Measurements from ENCODE around the gene NALCN. TPM values are rescaled to one million over a fixed set of nuclear protein-coding genes. Genes with fewer than 3 reads are reported as not detected.

The NALCN gene
- total and polyA plus RNA-seq, 2 of the 8 experiments (the other 6 are each of a cell fraction or from before 2014, with no cell fraction given) = 0.26 to 0.54 TPM

GRCh38 chr13:101116826-101117225 is 299.5 kb downstream of the NALCN start:
- FAIRE-seq (peak; percentile 86), DNase-seq (ENCODE audit: low read depth in 1 of 2, low spot score in 2 of 2) (no peak)
- H3K79me1 ChIP-seq (ENCODE audit: low read depth, low read length) = no peaks in the 10 kb centered on the region
- CTCF ChIA-PET (ENCODE audit: partially characterized antibody) = interaction anchor here (0.7 to 5.7 kb wide), 5 partner anchors 11 to 1305 kb away, joined by 3 to 27 read pairs (median 3); no protein-coding TSS in a partner anchor
- no peak overlapping the region for H2BK12ac ChIP-seq (ENCODE audit: low read depth, low read length)
- H2AFZ ChIP-seq (ENCODE audit: low read length) = no peak overlapping the region
- POLR2A ChIA-PET (ENCODE audit: partially characterized antibody) = no interaction called here
- no peak overlapping the region for H3K18ac ChIP-seq (ENCODE audit: extremely low read depth, low read length)
- H4K8ac ChIP-seq (ENCODE audit: extremely low read depth, insufficient read depth, low read length) = no peak overlapping the region
- H3K4me3 ChIP-seq (ENCODE audit: extremely low read depth in 1 of 4, insufficient read depth in 2 of 4, low read depth in 3 of 4, low read length in 4 of 4) = peak overlapping the region in 1 of 4 experiments; percentile 30; a peak in 1 of 8 replicates
- H3K23ac ChIP-seq (ENCODE audit: insufficient read length) = no peak overlapping the region
- H3K4me2 ChIP-seq (ENCODE audit: insufficient read depth in 1 of 2, low read depth in 2 of 2, low read length in 2 of 2) = 0 out of 4 replicates have a peak overlapping the region, but pooled peaks of 1 of the 2 experiments have one; percentile 26
- no peak overlapping the region for H4K5ac ChIP-seq (ENCODE audit: insufficient read length, low read depth, low read length)
- no peak overlapping the region for H3K14ac ChIP-seq (ENCODE audit: insufficient read length)
- no peaks in the 10 kb centered on the region for H3K9me3 ChIP-seq (ENCODE audit: insufficient read depth in 2 of 2, low read depth in 1 of 2, low read length in 1 of 2)
- H4K91ac ChIP-seq (replicated peaks; ENCODE audit: insufficient read length, low read length) = no peak overlapping the region
- no peaks in the 10 kb centered on the region for H3K36me3 ChIP-seq (ENCODE audit: control insufficient read depth in 2 of 4, insufficient read depth in 4 of 4, low read length in 3 of 4)
- H3K27ac ChIP-seq (ENCODE audit: low read depth, low read length) = no peak overlapping the region
- H2BK5ac ChIP-seq (ENCODE audit: low read depth, low read length) = no peak overlapping the region
- H2BK20ac ChIP-seq (ENCODE audit: low read length) = no peak overlapping the region
- no peak overlapping the region for H3K56ac ChIP-seq (replicated peaks; ENCODE audit: insufficient read length, low read depth, low read length)
- no peak overlapping the region for H3K9ac ChIP-seq (replicated peaks in 1 of 4; ENCODE audit: extremely low read depth in 1 of 4, low read depth in 3 of 4, low read length in 3 of 4)
- TF ChIP-seq POLR2A (IDR thresholded peaks at IDR 0.05; ENCODE audit: control extremely low read depth in 1 of 2, low read depth in 2 of 2, low read length in 2 of 2) (no peak), YY1 (IDR thresholded peaks at IDR 0.05; ENCODE audit: low read depth, low read length) (peak; percentile 59; the same call in 1 of the 2 replicates)
- H2BK15ac ChIP-seq (ENCODE audit: low read length) = no peak overlapping the region
- no peaks in the 10 kb centered on the region for H3K79me2 ChIP-seq (ENCODE audit: control insufficient read depth in 1 of 2, insufficient read depth in 2 of 2, low read length in 2 of 2)
- H3K23me2 ChIP-seq (ENCODE audit: low read depth, low read length) = no peaks in the 10 kb centered on the region
- H3K4ac ChIP-seq (replicated peaks; ENCODE audit: insufficient read length, low read depth, low read length) = no peak overlapping the region
- H3K4me1 ChIP-seq (replicated peaks in 1 of 4; ENCODE audit: control insufficient read depth in 3 of 4, insufficient read depth in 4 of 4, low read length in 3 of 4) = peaks cover 15 to 26% (median 19%) of the 10 kb centered on the region in 4 experiments; a peak in 6 of 7 replicates
- H2AK5ac ChIP-seq (ENCODE audit: low read depth, low read length) = no peak overlapping the region
- H4K20me1 ChIP-seq (replicated peaks in 1 of 2; ENCODE audit: control insufficient read depth in 1 of 2, insufficient read depth in 2 of 2, low read length in 2 of 2) = no peaks in the 10 kb centered on the region
- WGBS, 2 experiments (ENCODE audit: extremely low coverage in 1 of 2, insufficient coverage in 1 of 2, insufficient read length in 1 of 2, insufficient replicate concordance in 2 of 2, low coverage in 1 of 2, low lambda C conversion rate in 2 of 2, missing lambda C conversion rate in 1 of 2) = 6% methylated on average over 4 of the region's 4 CpGs; no CpG with 5 or more reads in 1 of the 2 experiments
- H3K27me3 ChIP-seq (replicated peaks in 1 of 4; ENCODE audit: control insufficient read depth in 3 of 4, extremely low read depth in 1 of 4, insufficient read depth in 3 of 4, low read length in 3 of 4) = no peaks in the 10 kb centered on the region
- no peak overlapping the region for H2BK120ac ChIP-seq (replicated peaks; ENCODE audit: low read depth, low read length)

All from H1 (cell line).